HepG2 (cell line): ENCODE data around the gene LINC00237. TPM values are rescaled to one million over a fixed set of nuclear protein-coding genes. Genes with fewer than 3 reads are reported as not detected.

Source experiments
- ATAC-seq: fragments of 200-7000 bp; cut with Tn5 transposase; 3 replicates; pipeline ENCODE4 v1.9.1; 2020; ENCODE audit warnings: mild to moderate bottlenecking, moderate library complexity
- BruUV-seq: library from RNA; stranded (reverse); fragments of 400-500 nt; replicated peaks from 2 replicates; lab custom pipeline; 2021; lab: Mats Ljungman, UMichigan
- CTCF ChIA-PET: fragments of 300-600 bp; formaldehyde crosslinking; extraction: SDS; loops from one replicate; lab custom pipeline; 2021; ENCODE audit warnings: low total read pairs, inconsistent platforms, low intra/inter-chr PET ratio; lab: Yijun Ruan, JAX
- POLR2A ChIA-PET: fragments of 350-600 bp; sonication (Branson Sonifier 250); formaldehyde crosslinking; loops from one replicate; lab custom pipeline; 2020; ENCODE audit warnings: antibody characterized with exemption, inconsistent platforms; lab: Yijun Ruan, JAX
- DNase-seq: peaks from one replicate; pipeline ENCODE4 v3.0.0-alpha.2; 2015; ENCODE audit warnings: low spot score
- FAIRE-seq: peaks from 3 replicates; lab custom pipeline; 2011; peaks lifted over from hg19 to GRCh38; lab: Jason Lieb, UNC
- H2AFZ ChIP-seq: one replicate; pipeline ENCODE4 v1.6.1; 2011; ENCODE audit warnings: low read length, inconsistent platforms
- H3K27ac ChIP-seq: fragments of 300-600 bp; 3 replicates; pipeline ENCODE4 v1.8.0; 2011; ENCODE audit warnings: mixed run types, mild to moderate bottlenecking, mixed read lengths, low read length, inconsistent platforms; ENCODE audit not compliant: insufficient read depth; ENCODE audit errors: extremely low read length
- H3K27me3 ChIP-seq, 2 experiments: fragments of 200-600 bp in 1 of 2; 2 replicates in 1 of 2; 3 replicates in 1 of 2; pipeline versions ENCODE4 v1.6.0 to v1.8.0; 2011; ENCODE audit warnings: low read length in 2 of 2, mild to moderate bottlenecking in 2 of 2, moderate library complexity in 2 of 2, inconsistent platforms in 1 of 2; ENCODE audit not compliant: insufficient read depth in 2 of 2, control insufficient read depth in 1 of 2
- H3K36me3 ChIP-seq, 2 experiments: fragments of 200-600 bp in 1 of 2; replicated peaks in 1 of 2; 2 replicates in 1 of 2; 3 replicates in 1 of 2; pipeline versions ENCODE4 v1.5.1 to v1.8.0; 2011; ENCODE audit warnings: low read length in 2 of 2, inconsistent platforms in 1 of 2; ENCODE audit not compliant: insufficient read depth in 2 of 2, control insufficient read depth in 1 of 2
- H3K4me1 ChIP-seq: 2 replicates; pipeline ENCODE4 v1.5.1; 2012; ENCODE audit warnings: low read length, inconsistent platforms; ENCODE audit not compliant: insufficient read depth
- H3K4me2 ChIP-seq: 2 replicates; pipeline ENCODE4 v1.6.0; 2011; ENCODE audit warnings: low read depth, low read length, inconsistent platforms
- H3K4me3 ChIP-seq, 3 experiments: fragments of 200-600 bp in 1 of 3; sonication (generic), shearing (Covaris generic) in 1 of 3; replicated peaks in 1 of 3; 2 replicates each; pipeline ENCODE4 v1.5.1; 2011 to 2016; ENCODE audit warnings: low read length in 3 of 3, inconsistent platforms in 2 of 3, low read depth in 2 of 3, mild to moderate bottlenecking in 2 of 3, control low read depth in 1 of 3, mixed read lengths in 1 of 3; ENCODE audit not compliant: insufficient read depth in 1 of 3
- H3K79me2 ChIP-seq: one replicate; pipeline ENCODE4 v1.6.1; 2011; ENCODE audit warnings: low read length, inconsistent platforms; ENCODE audit not compliant: insufficient read depth
- H3K9ac ChIP-seq: 2 replicates; pipeline ENCODE4 v1.6.0; 2011; ENCODE audit warnings: mild to moderate bottlenecking, low read depth, low read length, inconsistent platforms; ENCODE audit not compliant: insufficient read depth
- H3K9me3 ChIP-seq: 2 replicates; pipeline ENCODE4 v1.5.1; 2012; ENCODE audit warnings: mild to moderate bottlenecking, low read length
- H4K20me1 ChIP-seq: 2 replicates; pipeline ENCODE4 v1.6.0; 2011; ENCODE audit warnings: inconsistent platforms, mild to moderate bottlenecking, low read length, moderate library complexity; ENCODE audit not compliant: insufficient read depth
- CREB3 ChIP-seq: sonication (generic); formaldehyde crosslinking; IDR thresholded peaks from 2 replicates; pipeline ENCODE4 v1.5.0; 2020; ENCODE audit warnings: missing genetic modification reagents
- ELF4 ChIP-seq: sonication (generic); formaldehyde crosslinking; IDR thresholded peaks from 2 replicates; pipeline ENCODE4 v1.5.0; 2020; ENCODE audit warnings: missing genetic modification reagents, mild to moderate bottlenecking, moderate library complexity, borderline replicate concordance
- IKZF5 ChIP-seq: IDR thresholded peaks from 2 replicates; pipeline ENCODE4 v1.6.1; 2018; ENCODE audit warnings: missing genetic modification reagents, mild to moderate bottlenecking, missing compliant biosample characterization
- IRX3 ChIP-seq: sonication (generic); formaldehyde crosslinking; IDR thresholded peaks from 2 replicates; pipeline ENCODE4 v1.8.1; 2023; ENCODE audit warnings: mild to moderate bottlenecking, low read depth, missing genetic modification reagents, borderline replicate concordance
- PPARG ChIP-seq: conservative IDR thresholded peaks from 2 replicates; pipeline ENCODE4 v1.6.1; 2016; ENCODE audit warnings: missing biosample characterization, missing genetic modification reagents
- TBX3 ChIP-seq: fragments of 450-650 bp; IDR thresholded peaks from 2 replicates; pipeline ENCODE4 v1.6.1; 2017; ENCODE audit warnings: antibody characterized with exemption, mild to moderate bottlenecking, inconsistent platforms, borderline replicate concordance
- THRA ChIP-seq: sonication (generic); formaldehyde crosslinking; IDR thresholded peaks from 2 replicates; pipeline ENCODE4 v1.4.0; 2020; ENCODE audit warnings: missing genetic modification reagents, borderline replicate concordance
- ZNF383 ChIP-seq: sonication (generic); formaldehyde crosslinking; IDR thresholded peaks from 2 replicates; pipeline ENCODE4 v1.4.0; 2020; ENCODE audit warnings: missing genetic modification reagents, mild to moderate bottlenecking, borderline replicate concordance
- WGBS: methylation state at CpG from one replicate; pipeline ENCODE4 v1.1.6; 2017; ENCODE audit warnings: low lambda C conversion rate; 5-methylcytosine and 5-hydroxymethylcytosine counted together
- in situ Hi-C: cut with HindIII; loops from 2 replicates; pipeline ENCODE4 v1.10.0; 2017; ENCODE audit warnings: low pct_unique_long_range_greater_than_20kb; ENCODE audit not compliant: extremely low pct_ligation_motif_present
- intact Hi-C: fragments of 100-400 bp; cut with micrococcal nuclease; formaldehyde crosslinking; loops from one replicate; pipeline ENCODE4 v1.10.0; 2022; ENCODE audit not compliant: unreplicated experiment
- polyA plus RNA-seq, 8 experiments: library from polyadenylated mRNA; depleted of rRNA in 3 of 8; stranded (reverse) in 7 of 8; unstranded in 1 of 8; fragments of >200 nt; fragmentation: Illumina TruSeq in 4 of 8; extraction: Trizol in 4 of 8; gene quantifications; 2 replicates each; pipeline versions ENCODE4 v1.2.1 to v1.2.3, GENCODE V29; 2011 to 2016; ENCODE audit warnings: low read depth in 4 of 8, missing spikeins in 1 of 8, mixed read lengths in 1 of 8; ENCODE audit not compliant: insufficient read depth in 1 of 8
- total RNA-seq, 5 experiments: library from RNA; depleted of rRNA; stranded (reverse); fragments of >200 nt; fragmentation: Illumina TruSeq; extraction: Trizol; gene quantifications; 2 replicates each; pipeline ENCODE4 v1.2.3, GENCODE V29; 2016; ENCODE audit warnings: low read depth in 1 of 5

Gene LINC00237
- total and polyA plus RNA-seq, 2 of the 13 experiments (the other 11 are each of a cell fraction or from before 2014, with no cell fraction given): not detected

DNA sequence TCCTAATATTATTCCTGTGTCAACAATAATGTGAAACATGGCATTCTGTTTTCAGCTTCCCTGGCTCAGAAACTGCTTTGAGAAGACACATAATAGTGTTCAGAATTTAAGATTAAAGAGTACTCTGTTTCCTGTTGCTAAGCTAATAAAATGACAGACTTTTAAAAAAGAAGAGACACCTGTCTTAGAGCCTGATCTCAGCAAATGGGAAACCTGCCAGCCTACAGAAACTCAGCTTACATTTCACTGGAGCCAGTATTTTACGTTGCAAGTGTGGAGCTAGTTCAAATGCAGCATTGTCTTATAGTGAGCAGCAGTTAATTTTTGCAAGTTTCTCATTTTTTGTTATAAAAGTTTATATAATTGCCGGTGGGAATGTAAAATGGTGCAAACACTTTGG lies 48.5 kb upstream of the LINC00237 start:
- in situ Hi-C loops: no loop called here
- no peak overlapping the region for H3K4me3 ChIP-seq
- no peaks in the 10 kb centered on the region for H3K4me1 ChIP-seq
- H3K4me2 ChIP-seq: no peak overlapping the region
- no peak for FAIRE-seq
- no peak for ATAC-seq
- POLR2A ChIA-PET: no interaction called here
- H4K20me1 ChIP-seq: no peaks in the 10 kb centered on the region
- intact Hi-C loops: no loop called here
- peaks cover 11 to 20% of the 10 kb centered on the region in 2 experiments for H3K36me3 ChIP-seq
- WGBS: 78% methylated on average over 2 of the region's 2 CpGs
- no peak overlapping the region for H2AFZ ChIP-seq
- H3K9me3 ChIP-seq: no peaks in the 10 kb centered on the region
- BruUV-seq: no TSS peak
- no peak for DNase-seq
- no peaks in the 10 kb centered on the region for H3K79me2 ChIP-seq
- no peak overlapping the region for H3K9ac ChIP-seq
- CTCF ChIA-PET: no interaction called here
- no peaks in the 10 kb centered on the region for H3K27me3 ChIP-seq
- TF ChIP-seq IRX3 (CRISPR knock-in tag) (no peak), PPARG (no peak), TBX3 (no peak), ELF4 (CRISPR knock-in tag) (no peak), THRA (CRISPR knock-in tag) (no peak), ZNF383 (CRISPR knock-in tag) (no peak), CREB3 (no peak), IKZF5 (CRISPR knock-in tag) (no peak)
- H3K27ac ChIP-seq: no peak overlapping the region
